ENCODE data around the gene ANTXR2. TPM values are rescaled to one million over a fixed set of nuclear protein-coding genes. Genes with fewer than 3 reads are reported as not detected.
A peak's percentile ranks its signal among the peaks of the same experiment; 100 is the strongest.

Gene ANTXR2
- total RNA-seq, 1 donor from 2014 or later = 46.9 TPM

GRCh38 chr4:79857811-79858210 lies 215.2 kb downstream of the ANTXR2 start:
- Mint-ChIP-seq H3K4me3 (ENCODE audit: low read depth) (no peak overlapping the region), H3K27me3 (no peaks in the 10 kb centered on the region), H3K36me3 (ENCODE audit: insufficient read depth) (no peaks in the 10 kb centered on the region), H3K27ac (no peak overlapping the region), H3K9me3 (ENCODE audit: low read depth) (no peaks in the 10 kb centered on the region), H3K4me1 (ENCODE audit: low read depth) (peaks cover 22% of the 10 kb centered on the region)
- no peak for DNase-seq (ENCODE audit: low spot score, unreplicated experiment)
- TF ChIP-seq CTCF (IDR thresholded peaks at IDR 0.05; ENCODE audit: unreplicated experiment) = no peak

- no peak for TF ChIP-seq CTCF (IDR thresholded peaks at IDR 0.05; ENCODE audit: unreplicated experiment)
- Mint-ChIP-seq H3K27me3 (no peaks in the 10 kb centered on the region), H3K4me3 (ENCODE audit: low read depth) (no peak overlapping the region)
These were observed 216.8 kb downstream of the ANTXR2 start for GRCh38 chr4:79856196-79856595.

DNA sequence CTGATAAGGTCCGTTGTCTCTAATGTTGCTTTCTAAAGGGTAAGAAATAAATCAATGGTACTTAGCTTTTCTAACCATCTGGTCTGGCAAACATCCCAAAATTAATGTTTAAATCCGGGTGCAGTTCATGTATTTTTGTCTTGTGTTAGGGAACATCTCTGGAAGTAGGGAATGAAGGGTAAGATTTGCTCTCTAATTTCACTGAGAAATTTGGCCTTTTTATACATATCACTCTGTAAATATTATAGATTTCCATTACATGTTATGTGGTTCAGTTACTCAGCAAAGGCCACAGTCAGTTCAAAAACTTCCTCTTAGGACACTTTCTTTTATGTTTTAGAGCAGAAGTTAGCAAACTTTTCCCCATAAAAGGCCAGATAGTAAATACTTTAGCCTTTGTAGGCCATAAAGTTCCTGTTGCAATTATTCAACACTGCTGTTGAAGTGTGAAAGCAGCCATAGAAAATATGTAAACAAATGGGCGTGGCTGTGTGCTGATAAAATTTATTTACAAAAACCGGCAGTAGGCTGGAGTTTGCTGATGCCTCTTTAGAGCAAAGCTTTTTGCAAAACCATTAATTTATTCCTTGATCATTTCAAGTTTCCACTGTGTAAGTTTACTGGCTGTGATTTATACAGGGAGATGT lies 218.1 kb downstream of the ANTXR2 start:
- H3K27ac Mint-ChIP-seq = peak overlapping the region; percentile 47
- peaks cover 21% of the 10 kb centered on the region for H3K4me1 Mint-ChIP-seq (ENCODE audit: low read depth)
- no peaks in the 10 kb centered on the region for H3K36me3 Mint-ChIP-seq (ENCODE audit: insufficient read depth)
- TF ChIP-seq CTCF (IDR thresholded peaks at IDR 0.05; ENCODE audit: unreplicated experiment) = no peak
- H3K9me3 Mint-ChIP-seq (ENCODE audit: low read depth) = no peaks in the 10 kb centered on the region
- DNase-seq (ENCODE audit: low spot score, unreplicated experiment) = no peak
- H3K27me3 Mint-ChIP-seq = no peaks in the 10 kb centered on the region
- no peak overlapping the region for H3K4me3 Mint-ChIP-seq (ENCODE audit: low read depth)

More at GRCh38 chr4:79856196-79856595, 216.8 kb downstream of the ANTXR2 start:
- H3K9me3 Mint-ChIP-seq (ENCODE audit: low read depth) = no peaks in the 10 kb centered on the region
- H3K4me1 Mint-ChIP-seq (ENCODE audit: low read depth) = peaks cover 23% of the 10 kb centered on the region
- DNase-seq (ENCODE audit: low spot score, unreplicated experiment) = no peak
- no peaks in the 10 kb centered on the region for H3K36me3 Mint-ChIP-seq (ENCODE audit: insufficient read depth)
- H3K27ac Mint-ChIP-seq = no peak overlapping the region

- H3K27ac Mint-ChIP-seq = no peak overlapping the region
- H3K27me3 Mint-ChIP-seq = no peaks in the 10 kb centered on the region
- no peaks in the 10 kb centered on the region for H3K36me3 Mint-ChIP-seq (ENCODE audit: insufficient read depth)
- no peak overlapping the region for H3K4me3 Mint-ChIP-seq (ENCODE audit: low read depth)
- TF ChIP-seq CTCF (IDR thresholded peaks at IDR 0.05; ENCODE audit: unreplicated experiment) = no peak
- peaks cover 21% of the 10 kb centered on the region for H3K4me1 Mint-ChIP-seq (ENCODE audit: low read depth)
- H3K9me3 Mint-ChIP-seq (ENCODE audit: low read depth) = no peaks in the 10 kb centered on the region
- no peak for DNase-seq (ENCODE audit: low spot score, unreplicated experiment)
These were observed 220.7 kb downstream of the ANTXR2 start for GRCh38 chr4:79852305-79852730.

DNA sequence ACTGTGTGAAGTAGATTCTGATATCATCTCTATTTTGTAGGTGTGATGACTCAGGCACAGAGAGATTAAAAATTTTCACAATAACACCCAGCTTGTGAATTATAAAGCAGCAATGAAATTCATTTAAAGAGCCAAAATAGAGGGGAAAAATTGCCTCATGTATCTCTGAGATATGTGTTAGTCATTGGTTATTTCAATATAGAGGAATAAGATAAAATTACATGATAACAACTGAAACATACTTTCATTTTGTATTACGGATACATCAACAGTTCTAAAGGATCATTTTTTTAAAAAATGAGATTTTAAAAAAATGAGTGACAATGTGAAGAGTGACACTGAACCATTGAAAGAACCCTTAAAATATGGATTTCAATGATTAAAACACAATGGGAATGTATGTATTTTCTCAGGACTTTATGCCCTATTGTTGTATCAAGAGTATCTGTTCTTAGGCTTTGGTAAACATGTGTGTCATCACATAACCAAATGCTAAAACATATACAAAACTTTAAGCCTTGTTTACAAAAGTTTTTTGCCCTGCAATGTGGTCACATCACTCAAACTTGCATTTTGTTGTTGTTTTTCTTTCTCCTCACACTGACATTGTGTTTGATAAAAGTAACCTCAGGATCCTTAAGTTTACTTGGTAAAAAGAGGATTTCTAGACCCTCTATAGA lies 221.3 kb downstream of the ANTXR2 start:
- H3K36me3 Mint-ChIP-seq (ENCODE audit: insufficient read depth) = no peaks in the 10 kb centered on the region
- no peak for DNase-seq (ENCODE audit: low spot score, unreplicated experiment)
- peaks cover 21% of the 10 kb centered on the region for H3K4me1 Mint-ChIP-seq (ENCODE audit: low read depth)
- H3K9me3 Mint-ChIP-seq (ENCODE audit: low read depth) = no peaks in the 10 kb centered on the region
- no peaks in the 10 kb centered on the region for H3K27me3 Mint-ChIP-seq
- TF ChIP-seq CTCF (IDR thresholded peaks at IDR 0.05; ENCODE audit: unreplicated experiment) = no peak
- no peak overlapping the region for H3K4me3 Mint-ChIP-seq (ENCODE audit: low read depth)
- H3K27ac Mint-ChIP-seq = no peak overlapping the region

Other genes starting within 250 kb of the ANTXR2 start
- 0.31 and 0.38 TPM in 2 replicates for gene PRDM8, start 124.3 kb upstream of the ANTXR2 start, total RNA-seq
- 0.14 and 0.64 TPM in 2 replicates for gene FGF5, start 193.4 kb upstream of the ANTXR2 start, total RNA-seq

Data from progenitor cell of endocrine pancreas (in vitro differentiated cells).